Cerebellar nuclear complex (tissue), 1 donor: ENCODE measurements around the gene HRAS.

Experiments
- DNase-seq, 2 experiments: peaks; one replicate each; lab custom pipeline; 2025; lab: John Stamatoyannopoulos, UW

HRAS gene

GRCh38 chr11:494761-495536, 40.4 kb downstream of the HRAS start:
- no peak for DNase-seq

- no peak for DNase-seq
Measured at GRCh38 chr11:492427-493226, 42.7 kb downstream of the HRAS start.

GRCh38 chr11:491358-491757, 44.0 kb downstream of the HRAS start:
- no peak for DNase-seq

- no peak for DNase-seq
Measured at GRCh38 chr11:490930-491260, 44.5 kb downstream of the HRAS start.

GRCh38 chr11:490186-490929, 45.0 kb downstream of the HRAS start:
- DNase-seq = no peak

- no peak for DNase-seq
Measured at GRCh38 chr11:489610-490185, 45.7 kb downstream of the HRAS start.

GRCh38 chr11:488992-489391, 46.4 kb downstream of the HRAS start:
- no peak for DNase-seq

- no peak for DNase-seq
Measured at GRCh38 chr11:488579-488978, 46.8 kb downstream of the HRAS start.

GRCh38 chr11:488062-488461, 47.3 kb downstream of the HRAS start:
- DNase-seq = no peak

- DNase-seq = no peak
Measured at GRCh38 chr11:487571-488021, 47.8 kb downstream of the HRAS start.

GRCh38 chr11:486189-486588, 49.2 kb downstream of the HRAS start:
- DNase-seq = no peak

GRCh38 chr11:484616-485015, 50.8 kb downstream of the HRAS start:
- DNase-seq = no peak
